ENCODE measurements around the gene FGF22.
"Not testable (repeated sequence)": the region's sequence is repeated elsewhere in the genome, so short reads cannot be mapped to it uniquely, and the experiment has no call there.

The FGF22 gene

DNA sequence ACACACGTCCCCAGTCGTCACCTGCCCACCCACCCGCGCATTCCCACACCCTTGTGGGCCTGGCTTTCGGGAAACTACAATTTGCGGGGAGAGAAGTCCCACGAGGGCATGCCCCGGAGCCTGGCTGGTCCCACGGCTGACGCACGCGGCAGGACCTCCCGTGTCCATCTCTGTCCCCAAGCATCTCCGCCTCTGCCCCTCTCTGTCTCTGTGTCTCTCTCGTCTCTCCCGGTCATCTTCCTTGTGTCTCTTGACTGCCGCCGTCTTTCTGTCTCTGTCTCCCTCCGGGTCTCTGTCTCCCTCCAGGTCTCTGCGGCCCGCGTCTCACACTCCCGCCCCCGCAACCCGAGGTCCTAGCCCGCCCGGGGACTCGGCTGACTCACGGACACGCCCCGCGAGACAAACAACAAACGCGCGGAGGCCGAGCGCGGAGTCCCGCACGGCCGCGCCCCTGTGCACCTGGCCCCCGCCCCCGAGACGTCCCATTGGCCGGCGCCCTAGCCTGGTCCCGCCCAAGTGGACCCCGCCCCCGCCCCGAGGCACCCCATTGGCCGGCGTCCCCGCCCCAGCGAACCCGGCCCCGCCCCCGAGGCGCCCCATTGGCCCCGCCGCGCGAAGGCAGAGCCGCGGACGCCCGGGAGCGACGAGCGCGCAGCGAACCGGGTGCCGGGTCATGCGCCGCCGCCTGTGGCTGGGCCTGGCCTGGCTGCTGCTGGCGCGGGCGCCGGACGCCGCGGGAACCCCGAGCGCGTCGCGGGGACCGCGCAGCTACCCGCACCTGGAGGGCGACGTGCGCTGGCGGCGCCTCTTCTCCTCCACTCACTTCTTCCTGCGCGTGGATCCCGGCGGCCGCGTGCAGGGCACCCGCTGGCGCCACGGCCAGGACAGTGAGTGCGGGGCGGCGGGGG lies at the start of gene FGF22:
Gene FGF22 (plus strand): TSS at position 627 of the 908 bp plus-strand sequence. CDS start 47 bp downstream, at position 674.
- DNase-seq, result peak; percentile 90

DNA sequence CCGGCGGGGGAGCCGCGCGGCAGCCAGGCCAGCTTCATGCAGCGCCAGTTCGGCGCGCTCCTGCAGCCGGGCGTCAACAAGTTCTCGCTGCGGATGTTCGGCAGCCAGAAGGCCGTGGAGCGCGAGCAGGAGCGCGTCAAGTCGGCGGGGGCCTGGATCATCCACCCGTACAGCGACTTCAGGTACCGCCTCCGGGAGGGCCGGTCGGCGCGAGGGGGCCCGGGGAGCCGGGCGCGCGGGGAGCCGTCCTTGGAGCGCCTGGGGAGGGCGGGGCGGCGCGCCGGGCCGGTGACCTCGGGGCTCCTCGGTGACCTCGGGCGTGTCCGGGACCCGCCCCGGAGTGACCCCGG lies 49.3 kb upstream of the FGF22 start:
- no peak for DNase-seq

- no peak for DNase-seq
Measured at GRCh38 chr19:590750-591098, 49.0 kb upstream of the FGF22 start.

DNA sequence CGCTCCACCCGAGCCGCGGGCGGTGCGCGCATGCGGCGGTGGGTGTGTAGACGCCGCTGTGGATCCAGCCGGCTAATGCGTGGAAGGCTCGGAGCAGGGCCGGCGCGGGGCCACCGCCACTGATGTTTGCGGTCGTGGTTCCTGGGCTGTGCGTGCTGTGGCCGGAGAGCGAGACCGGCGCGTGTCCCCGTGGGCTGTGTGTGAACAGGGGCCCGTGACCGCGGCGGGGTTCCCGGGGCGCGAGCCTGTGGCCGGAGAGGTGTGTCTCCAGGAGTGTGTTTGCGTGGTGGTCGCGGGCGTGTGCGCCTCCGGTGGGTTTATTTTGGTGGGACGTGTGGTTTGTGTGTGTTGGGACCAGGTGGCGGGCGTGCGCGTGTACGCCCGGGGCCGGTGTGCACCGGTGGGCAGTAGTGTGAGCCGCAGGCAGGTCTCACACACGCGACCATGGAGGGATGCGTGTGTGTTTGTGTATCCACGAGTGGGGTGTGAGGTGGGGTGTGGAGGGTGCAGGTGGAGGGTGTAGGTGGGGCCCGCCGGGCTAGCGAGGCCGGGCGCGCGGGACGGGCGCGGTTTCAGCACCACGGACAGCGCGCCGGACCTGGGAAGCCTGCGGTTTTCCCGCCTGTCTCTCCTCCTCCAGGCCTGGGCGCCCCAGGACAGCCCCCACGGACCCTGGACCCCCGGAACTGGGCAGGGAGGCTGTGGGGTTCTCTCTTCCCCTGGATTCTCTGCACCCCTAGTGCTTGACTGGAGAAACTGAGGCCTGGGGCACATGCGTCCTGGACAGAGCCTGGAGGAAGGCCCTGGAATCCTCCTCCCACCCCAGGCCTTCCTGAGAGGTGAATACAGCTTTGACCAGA lies 48.4 kb upstream of the FGF22 start:
- DNase-seq, result no peak

DNA sequence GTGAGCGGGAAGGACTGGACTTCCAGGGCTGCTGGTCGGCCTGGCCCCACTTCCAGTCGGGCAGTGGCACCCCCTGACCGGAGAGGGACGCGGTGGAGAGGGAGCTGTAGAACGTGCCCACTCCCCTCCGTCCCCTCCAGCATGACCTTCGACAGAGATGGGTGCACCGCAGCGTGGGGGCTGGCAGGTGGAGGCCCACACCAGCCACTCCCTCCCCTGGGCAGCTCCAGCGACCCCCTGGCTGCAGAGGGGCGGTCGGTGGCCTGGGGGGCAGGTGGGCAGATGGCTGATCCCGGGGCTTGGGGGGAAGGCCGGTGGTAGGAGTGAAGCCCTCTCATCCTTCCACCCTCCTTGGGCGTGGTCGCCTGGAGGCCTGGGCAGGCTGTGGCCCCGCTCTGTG lies 47.6 kb upstream of the FGF22 start:
- no peak for DNase-seq

GRCh38 chr19:593055-593454 lies 46.6 kb upstream of the FGF22 start:
- DNase-seq, result no peak

DNA sequence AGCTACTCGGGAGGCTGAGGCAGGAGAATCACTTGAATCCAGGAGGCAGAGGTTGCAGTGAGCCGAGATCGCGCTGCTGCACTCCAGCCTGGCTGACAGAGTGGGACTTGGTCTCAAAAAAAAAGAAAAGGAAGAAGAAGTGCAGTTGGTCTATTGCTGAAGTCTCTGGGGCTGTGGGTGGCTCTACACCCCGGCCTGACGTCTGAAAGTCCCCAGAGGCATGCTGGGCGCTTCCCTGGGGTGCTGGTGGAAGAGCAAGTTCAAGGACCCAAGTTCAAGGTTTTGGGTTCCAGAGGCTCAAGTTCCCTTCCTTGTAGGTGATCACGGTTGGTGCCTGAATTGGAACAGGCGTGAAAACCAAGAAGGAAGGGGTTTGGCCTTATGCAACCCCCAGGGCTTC lies 46.2 kb upstream of the FGF22 start:
- no peak for DNase-seq

- DNase-seq, result no peak
Measured at GRCh38 chr19:594265-594870, 45.3 kb upstream of the FGF22 start.

DNA sequence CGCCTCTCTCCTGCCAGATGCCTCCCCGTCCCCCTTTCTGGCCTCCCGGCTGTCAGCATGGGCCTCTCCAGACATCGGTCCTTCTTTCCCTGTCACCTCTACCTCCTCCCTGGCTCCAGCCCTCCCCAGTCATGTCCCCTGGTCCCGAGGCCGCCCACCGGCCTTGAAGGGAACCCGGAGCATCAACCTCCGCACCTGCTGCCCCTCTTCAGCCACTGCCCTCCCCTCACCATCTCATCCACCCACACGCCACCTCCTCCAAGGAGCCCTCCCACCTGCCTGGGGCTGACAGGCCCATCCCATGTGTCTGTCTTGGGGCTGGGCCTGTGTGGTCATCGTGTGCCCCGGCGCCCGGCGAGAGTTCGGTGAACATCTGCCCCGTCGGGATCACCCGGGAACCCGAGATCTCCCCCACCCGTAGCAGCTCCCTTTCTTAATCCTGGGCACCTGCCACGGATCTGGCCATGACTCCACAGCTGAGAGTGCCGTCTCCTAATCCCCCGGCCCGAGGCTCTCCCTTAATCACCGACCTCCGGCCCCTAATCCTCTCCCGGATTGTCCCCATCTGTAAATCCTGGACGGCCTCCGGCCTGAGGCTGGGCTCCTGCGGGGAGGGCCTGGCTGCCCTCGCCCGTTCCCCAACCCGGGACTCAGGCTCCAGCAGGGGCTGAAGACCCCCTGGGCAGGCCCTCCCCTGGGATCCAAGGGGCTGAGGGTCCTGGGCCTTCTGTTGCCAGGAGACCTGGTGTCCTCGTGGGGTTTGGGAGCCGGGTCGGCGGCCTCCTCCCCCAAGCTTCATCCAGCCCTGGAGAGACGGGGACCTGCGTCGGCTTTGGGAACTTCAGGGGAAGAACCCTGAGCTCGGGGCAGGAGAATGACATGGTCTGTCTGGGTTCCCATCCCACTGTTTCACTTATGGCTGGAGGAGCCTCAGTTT lies 44.1 kb upstream of the FGF22 start:
- DNase-seq, result no peak

- no peak for DNase-seq
Measured at GRCh38 chr19:596263-596655, 43.4 kb upstream of the FGF22 start.

DNA sequence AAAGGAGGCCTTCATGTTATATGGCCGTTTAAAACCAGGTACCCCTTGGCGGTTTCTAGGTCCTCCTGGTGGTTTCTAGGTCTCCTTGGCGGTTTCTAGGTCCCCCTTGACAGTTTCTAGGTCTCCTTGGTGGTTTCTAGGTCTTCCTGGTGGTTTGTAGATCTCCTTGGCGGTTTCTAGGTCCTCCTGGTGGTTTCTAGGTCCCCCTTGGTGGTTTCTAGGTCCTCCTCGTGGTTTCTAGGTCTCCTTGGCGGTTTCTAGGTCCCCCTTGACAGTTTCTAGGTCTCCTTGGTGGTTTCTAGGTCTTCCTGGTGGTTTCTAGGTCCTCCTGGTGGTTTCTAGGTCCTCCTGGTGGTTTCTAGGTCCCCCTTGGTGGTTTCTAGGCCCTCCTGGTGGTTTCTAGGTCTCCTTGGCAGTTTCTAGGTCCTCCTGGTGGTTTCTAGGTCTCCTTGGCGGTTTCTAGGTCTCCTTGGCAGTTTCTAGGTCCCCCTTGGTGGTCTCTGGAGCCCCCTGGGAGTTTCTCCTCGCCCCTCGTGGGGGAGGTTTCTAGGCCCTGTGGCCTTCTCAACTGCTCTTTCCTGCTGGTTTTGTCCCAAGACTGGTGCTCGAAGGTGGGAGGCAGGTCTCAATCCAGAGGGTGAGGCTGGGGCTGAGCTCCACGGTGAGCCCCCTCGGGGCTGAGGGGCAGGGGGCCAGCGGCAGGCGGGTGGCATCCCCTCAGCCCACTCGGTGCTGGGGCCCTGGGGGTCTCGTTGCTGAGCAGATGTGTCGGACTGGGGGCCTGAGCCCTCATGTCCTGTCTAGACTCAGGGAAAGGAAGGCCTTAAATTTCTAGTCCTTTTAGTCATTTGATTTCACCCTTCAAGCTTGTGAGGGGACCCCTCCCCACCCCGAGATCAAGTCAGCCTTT lies 42.0 kb upstream of the FGF22 start:
- no peak for DNase-seq

DNA sequence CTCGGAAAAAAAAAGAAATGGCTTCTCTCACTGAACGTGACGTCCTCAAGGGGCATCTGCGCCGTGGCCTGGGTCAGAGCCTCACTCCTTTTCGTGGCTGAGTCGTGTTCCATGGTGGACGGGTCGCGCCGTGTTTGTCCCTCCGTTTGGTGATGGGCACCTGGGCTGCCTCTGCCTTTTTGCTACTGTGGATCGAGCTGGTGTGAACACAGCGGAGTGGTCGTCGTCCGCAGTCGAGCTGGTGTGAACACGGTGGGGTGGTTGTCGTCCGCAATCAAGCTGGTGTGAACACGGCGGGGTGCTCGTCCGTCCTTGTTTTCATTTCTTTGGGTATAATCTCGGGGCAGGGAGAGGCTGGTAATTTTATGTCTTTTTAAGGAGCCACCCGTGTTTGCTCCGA lies 38.4 kb upstream of the FGF22 start:
- no peak for DNase-seq

- DNase-seq, result no peak
Measured at GRCh38 chr19:601790-602189, 37.9 kb upstream of the FGF22 start.

DNA sequence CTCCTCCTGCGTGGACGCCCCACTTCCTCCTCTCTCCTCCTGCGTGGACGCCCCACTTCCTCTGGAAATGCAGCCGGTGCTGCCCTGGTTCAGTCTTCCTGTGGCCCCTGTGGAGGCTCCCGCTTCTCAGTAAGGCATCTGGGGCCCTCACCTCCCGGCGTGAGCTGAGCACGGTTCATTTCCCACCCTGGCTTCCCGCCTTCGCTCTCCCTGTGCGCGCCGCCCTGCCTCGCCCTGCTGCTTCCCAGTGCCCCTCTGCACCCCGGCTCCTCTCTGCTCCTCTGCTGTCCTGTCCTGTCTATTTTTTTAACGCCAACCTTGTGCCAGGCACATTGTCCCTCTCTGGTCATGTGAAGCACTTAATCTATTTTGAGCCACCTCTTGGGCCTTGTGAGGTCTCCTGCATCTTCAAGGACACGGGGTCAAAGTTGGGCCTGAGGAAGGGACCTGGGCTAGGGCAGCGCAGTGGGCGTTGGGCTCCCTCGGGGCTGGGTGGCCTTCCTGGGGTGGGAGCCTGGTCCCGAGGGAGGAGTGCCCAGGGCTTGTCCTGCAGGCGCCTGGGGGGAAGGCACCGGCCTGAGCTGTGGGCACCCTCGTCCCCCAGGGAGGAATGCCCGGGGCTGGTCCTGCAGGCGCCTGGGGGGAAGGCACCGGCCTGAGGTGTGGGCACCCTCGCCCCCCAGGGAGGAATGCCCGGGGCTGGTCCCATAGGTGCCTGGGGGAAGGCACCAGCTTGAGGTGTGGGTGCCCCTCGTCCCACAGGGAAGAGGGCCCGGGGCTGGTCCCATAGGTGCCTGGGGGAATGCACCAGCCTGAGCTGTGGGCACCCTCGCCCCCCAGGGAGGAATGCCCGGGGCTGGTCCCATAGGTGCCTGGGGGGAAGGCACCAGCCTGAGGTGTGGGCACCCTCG lies 37.0 kb upstream of the FGF22 start:
- DNase-seq, result no peak

- not testable (repeated sequence) for DNase-seq
Measured at GRCh38 chr19:603302-603639, 36.4 kb upstream of the FGF22 start.

DNA sequence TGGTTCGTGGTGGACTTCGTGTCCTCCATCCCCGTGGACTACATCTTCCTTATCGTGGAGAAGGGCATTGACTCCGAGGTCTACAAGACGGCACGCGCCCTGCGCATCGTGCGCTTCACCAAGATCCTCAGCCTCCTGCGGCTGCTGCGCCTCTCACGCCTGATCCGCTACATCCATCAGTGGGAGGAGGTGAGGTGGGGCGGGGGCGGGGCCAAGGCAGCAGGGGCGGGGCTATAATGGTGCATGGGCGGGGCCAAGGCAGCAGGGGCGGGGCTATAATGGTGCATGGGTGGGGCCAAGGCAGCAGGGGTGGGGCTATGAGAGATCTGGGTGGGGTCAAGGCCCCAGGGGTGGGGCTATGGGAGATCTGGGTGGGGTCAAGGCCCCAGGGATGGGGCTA lies 35.9 kb upstream of the FGF22 start:
- DNase-seq, result not testable (repeated sequence)

- no peak for DNase-seq
Measured at GRCh38 chr19:604355-604754, 35.3 kb upstream of the FGF22 start.

DNA sequence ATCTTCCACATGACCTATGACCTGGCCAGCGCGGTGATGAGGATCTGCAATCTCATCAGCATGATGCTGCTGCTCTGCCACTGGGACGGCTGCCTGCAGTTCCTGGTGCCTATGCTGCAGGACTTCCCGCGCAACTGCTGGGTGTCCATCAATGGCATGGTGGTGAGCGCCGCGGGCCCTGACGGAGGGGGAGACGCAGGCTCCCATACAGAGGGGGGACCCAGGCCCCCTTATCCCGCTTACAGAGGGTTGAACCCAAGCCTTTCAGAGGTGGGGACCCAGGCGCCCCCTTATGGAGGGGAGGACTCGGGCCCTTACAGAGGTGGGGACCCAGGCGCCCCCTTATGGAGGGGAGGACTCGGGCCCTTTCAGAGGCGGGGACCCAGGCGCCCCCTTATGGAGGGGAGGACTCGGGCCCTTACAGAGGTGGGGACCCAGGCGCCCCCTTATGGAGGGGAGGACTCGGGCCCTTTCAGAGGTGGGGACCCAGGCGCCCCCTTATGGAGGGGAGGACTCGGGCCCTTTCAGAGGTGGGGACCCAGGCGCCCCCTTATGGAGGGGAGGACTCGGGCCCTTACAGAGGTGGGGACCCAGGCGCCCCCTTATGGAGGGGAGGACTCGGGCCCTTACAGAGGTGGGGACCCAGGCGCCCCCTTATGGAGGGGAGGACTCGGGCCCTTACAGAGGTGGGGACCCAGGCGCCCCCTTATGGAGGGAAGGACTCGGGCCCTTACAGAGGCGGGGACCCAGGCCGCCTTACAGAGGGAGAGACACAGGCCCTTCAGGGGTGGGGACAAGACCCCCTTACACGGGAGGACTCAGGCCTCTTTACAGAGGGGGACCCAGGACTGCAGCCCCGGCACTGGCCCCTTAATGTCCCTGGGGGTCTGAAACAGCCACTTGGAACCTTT lies 34.4 kb upstream of the FGF22 start:
- DNase-seq, result not testable (repeated sequence)

Measured in NCI-H1105 (cell line).